ENCODE results near the gene IQSEC3. TPM values are rescaled to one million over a fixed set of nuclear protein-coding genes. Genes with fewer than 3 reads are reported as not detected.

The IQSEC3 gene
- total RNA-seq, 1 donor = 0.36 TPM

DNA sequence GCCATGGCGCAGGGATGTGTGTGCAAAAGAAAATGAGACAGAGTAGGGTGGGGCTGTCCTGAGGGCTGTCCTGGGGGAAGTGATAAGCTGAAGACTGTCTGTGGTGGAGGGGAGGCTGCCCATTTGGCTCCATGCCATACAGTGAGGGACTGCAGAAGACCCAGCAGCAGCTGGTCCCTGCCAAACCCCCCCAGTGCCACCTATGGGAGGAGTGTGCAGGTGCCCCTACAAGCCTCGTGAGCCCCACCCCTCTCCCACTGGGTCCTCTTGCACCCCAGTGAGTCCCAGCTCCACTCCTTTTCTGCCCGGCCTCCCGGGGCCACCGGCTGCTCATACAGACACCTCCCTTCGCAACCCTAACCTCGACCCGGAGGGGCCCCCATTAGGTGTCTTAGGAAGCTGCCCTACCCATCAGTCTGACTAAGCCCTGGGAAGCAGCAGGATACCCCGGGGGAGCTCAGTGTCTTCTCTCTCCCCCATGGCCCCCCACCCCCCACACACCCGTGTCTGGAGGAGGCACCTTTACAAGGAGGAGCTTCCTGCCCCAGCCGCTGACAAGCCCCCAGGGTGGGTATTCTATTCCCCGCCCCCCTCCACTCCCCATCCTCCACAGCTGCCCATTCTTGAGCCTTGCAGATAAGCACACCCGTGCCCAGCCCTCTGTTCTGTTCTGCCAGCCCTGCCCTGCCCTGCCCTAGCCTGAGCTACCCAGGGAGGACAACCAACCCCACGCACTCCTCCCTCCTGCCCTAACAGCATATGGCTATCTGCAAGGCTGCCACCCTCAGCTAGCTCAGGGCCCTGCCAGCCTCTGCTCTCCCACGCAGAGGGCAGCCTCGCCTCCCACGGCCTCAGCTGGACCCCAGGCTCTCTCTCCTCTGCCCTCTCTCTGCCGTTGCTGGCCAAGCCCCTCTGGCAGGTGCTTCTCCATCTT lies 105.4 kb downstream of the IQSEC3 start:
- Histone ChIP-seq H4K20me1 (ENCODE audit: insufficient read depth, low read length) (no peaks in the 10 kb centered on the region), H3K27me3 (ENCODE audit: insufficient read depth, low read length) (peaks cover 35% of the 10 kb centered on the region), H3K4me2 (ENCODE audit: insufficient read depth, low read length) (no peak overlapping the region), H3K9me3 (ENCODE audit: low read depth, low read length) (no peaks in the 10 kb centered on the region), H2AFZ (ENCODE audit: low read length) (no peak overlapping the region), H3K4me3 (ENCODE audit: insufficient read depth, low read length) (no peak overlapping the region), H3K36me3 (ENCODE audit: insufficient read depth, low read length) (no peaks in the 10 kb centered on the region), H3K79me2 (ENCODE audit: insufficient read depth, low read length) (no peaks in the 10 kb centered on the region), H3K27ac (ENCODE audit: low read depth, low read length) (no peak overlapping the region), H3K4me1 (ENCODE audit: insufficient read depth, low read length) (peaks cover 5% of the 10 kb centered on the region)
- DNase-seq (ENCODE audit: insufficient read length, low spot score, missing footprints) = no peak
- TF ChIP-seq, protein P1, sequence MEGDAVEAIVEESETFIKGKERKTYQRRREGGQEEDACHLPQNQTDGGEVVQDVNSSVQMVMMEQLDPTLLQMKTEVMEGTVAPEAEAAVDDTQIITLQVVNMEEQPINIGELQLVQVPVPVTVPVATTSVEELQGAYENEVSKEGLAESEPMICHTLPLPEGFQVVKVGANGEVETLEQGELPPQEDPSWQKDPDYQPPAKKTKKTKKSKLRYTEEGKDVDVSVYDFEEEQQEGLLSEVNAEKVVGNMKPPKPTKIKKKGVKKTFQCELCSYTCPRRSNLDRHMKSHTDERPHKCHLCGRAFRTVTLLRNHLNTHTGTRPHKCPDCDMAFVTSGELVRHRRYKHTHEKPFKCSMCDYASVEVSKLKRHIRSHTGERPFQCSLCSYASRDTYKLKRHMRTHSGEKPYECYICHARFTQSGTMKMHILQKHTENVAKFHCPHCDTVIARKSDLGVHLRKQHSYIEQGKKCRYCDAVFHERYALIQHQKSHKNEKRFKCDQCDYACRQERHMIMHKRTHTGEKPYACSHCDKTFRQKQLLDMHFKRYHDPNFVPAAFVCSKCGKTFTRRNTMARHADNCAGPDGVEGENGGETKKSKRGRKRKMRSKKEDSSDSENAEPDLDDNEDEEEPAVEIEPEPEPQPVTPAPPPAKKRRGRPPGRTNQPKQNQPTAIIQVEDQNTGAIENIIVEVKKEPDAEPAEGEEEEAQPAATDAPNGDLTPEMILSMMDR (IDR thresholded peaks at IDR 0.05; ENCODE audit: extremely low read depth, low read depth, low read length) = no peak

DNA sequence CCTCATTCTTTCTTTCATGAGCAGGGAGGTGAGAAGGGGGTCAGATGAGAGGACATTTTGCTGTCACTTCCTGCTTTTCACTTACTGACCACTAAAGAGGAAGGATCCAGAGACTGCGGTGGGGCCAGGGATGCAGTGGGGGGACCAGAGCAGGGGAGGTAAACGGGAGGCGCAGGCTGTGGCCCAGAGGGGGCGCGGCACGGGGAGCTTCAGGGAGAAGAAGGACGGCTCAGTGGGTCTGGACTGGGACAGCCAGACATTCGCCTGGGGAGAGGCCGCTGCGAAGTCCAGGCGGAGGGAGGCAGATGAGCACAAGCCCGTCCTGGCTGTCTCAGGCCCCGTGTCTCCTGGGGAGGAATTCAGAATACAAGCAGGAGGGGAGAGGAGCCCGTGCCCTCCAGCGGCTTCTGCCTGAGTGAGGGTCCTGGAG lies 106.2 kb downstream of the IQSEC3 start:
- H3K4me2 ChIP-seq (ENCODE audit: insufficient read depth, low read length) = no peak overlapping the region
- H3K79me2 ChIP-seq (ENCODE audit: insufficient read depth, low read length) = no peaks in the 10 kb centered on the region
- TF ChIP-seq, protein P1 (IDR thresholded peaks at IDR 0.05; ENCODE audit: extremely low read depth, low read depth, low read length) = no peak
- no peaks in the 10 kb centered on the region for H4K20me1 ChIP-seq (ENCODE audit: insufficient read depth, low read length)
- no peak overlapping the region for H3K4me3 ChIP-seq (ENCODE audit: insufficient read depth, low read length)
- no peak overlapping the region for H2AFZ ChIP-seq (ENCODE audit: low read length)
- DNase-seq (ENCODE audit: insufficient read length, low spot score, missing footprints) = no peak
- H3K36me3 ChIP-seq (ENCODE audit: insufficient read depth, low read length) = no peaks in the 10 kb centered on the region
- peaks cover 30% of the 10 kb centered on the region for H3K27me3 ChIP-seq (ENCODE audit: insufficient read depth, low read length)
- peaks cover 5% of the 10 kb centered on the region for H3K4me1 ChIP-seq (ENCODE audit: insufficient read depth, low read length)
- no peak overlapping the region for H3K27ac ChIP-seq (ENCODE audit: low read depth, low read length)
- no peaks in the 10 kb centered on the region for H3K9me3 ChIP-seq (ENCODE audit: low read depth, low read length)

DNA sequence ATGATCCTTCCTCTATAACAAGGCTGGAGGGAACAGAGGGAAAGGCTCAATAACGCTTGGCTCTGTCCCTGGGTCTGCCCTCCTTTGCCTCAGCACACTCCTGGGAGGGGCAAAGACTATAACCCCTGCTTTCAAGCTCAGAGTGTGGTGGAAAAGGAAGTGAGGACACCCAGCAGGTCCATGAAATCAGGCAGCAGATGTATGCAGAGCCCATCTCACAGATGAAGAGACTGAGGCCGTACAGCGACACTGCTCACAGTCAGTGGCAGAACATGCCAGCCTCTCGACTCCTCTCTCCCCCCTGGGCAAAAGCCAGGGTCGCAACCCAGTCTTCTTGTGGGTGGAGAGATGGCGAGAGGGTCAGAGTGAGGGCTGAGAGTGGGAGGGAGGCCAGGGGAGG lies 107.6 kb downstream of the IQSEC3 start:
- Histone ChIP-seq H3K4me2 (ENCODE audit: insufficient read depth, low read length) (no peak overlapping the region), H3K27me3 (ENCODE audit: insufficient read depth, low read length) (peaks cover 16% of the 10 kb centered on the region), H3K9me3 (ENCODE audit: low read depth, low read length) (no peaks in the 10 kb centered on the region), H3K4me1 (ENCODE audit: insufficient read depth, low read length) (peaks cover 6% of the 10 kb centered on the region), H4K20me1 (ENCODE audit: insufficient read depth, low read length) (no peaks in the 10 kb centered on the region), H3K79me2 (ENCODE audit: insufficient read depth, low read length) (no peaks in the 10 kb centered on the region), H3K4me3 (ENCODE audit: insufficient read depth, low read length) (no peak overlapping the region), H3K36me3 (ENCODE audit: insufficient read depth, low read length) (no peaks in the 10 kb centered on the region), H3K27ac (ENCODE audit: low read depth, low read length) (no peak overlapping the region), H2AFZ (ENCODE audit: low read length) (no peak overlapping the region)
- TF ChIP-seq, protein P1 (IDR thresholded peaks at IDR 0.05; ENCODE audit: extremely low read depth, low read depth, low read length) = no peak
- no peak for DNase-seq (ENCODE audit: insufficient read length, low spot score, missing footprints)

DNA sequence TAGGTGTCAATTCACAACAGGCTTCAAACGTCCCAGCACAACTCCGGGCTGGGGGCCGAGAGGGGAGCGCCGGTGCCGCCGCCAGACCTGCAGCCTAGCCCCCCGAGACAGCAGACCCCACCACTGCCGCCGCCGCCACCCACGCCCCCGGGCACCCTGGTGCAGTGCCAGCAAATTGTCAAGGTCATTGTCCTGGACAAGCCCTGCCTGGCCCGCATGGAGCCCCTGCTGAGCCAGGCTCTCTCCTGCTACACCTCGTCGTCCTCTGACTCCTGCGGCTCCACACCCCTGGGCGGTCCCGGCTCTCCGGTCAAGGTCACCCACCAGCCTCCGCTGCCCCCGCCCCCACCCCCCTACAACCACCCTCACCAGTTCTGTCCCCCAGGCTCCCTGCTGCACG lies 108.0 kb downstream of the IQSEC3 start:
- Histone ChIP-seq H3K79me2 (ENCODE audit: insufficient read depth, low read length) (no peaks in the 10 kb centered on the region), H3K36me3 (ENCODE audit: insufficient read depth, low read length) (no peaks in the 10 kb centered on the region), H4K20me1 (ENCODE audit: insufficient read depth, low read length) (no peaks in the 10 kb centered on the region), H3K9me3 (ENCODE audit: low read depth, low read length) (no peaks in the 10 kb centered on the region), H3K4me1 (ENCODE audit: insufficient read depth, low read length) (peaks cover 10% of the 10 kb centered on the region), H3K4me2 (ENCODE audit: insufficient read depth, low read length) (no peak overlapping the region), H3K4me3 (ENCODE audit: insufficient read depth, low read length) (no peak overlapping the region), H3K27ac (ENCODE audit: low read depth, low read length) (no peak overlapping the region), H3K27me3 (ENCODE audit: insufficient read depth, low read length) (peaks cover 13% of the 10 kb centered on the region), H2AFZ (ENCODE audit: low read length) (no peak overlapping the region)
- DNase-seq (ENCODE audit: insufficient read length, low spot score, missing footprints) = no peak
- TF ChIP-seq, protein P1 (IDR thresholded peaks at IDR 0.05; ENCODE audit: extremely low read depth, low read depth, low read length) = no peak

All from osteoblast (primary cell).